GM18508 (cell line): ENCODE results near the gene XYLB.

Source experiments
- ATAC-seq: cut with Tn5 transposase; IDR thresholded peaks from one replicate; pipeline ENCODE4 v1.9.1; 2021; ENCODE audit warnings: moderate number of reproducible peaks; ENCODE audit not compliant: insufficient read depth, unreplicated experiment

Gene XYLB

GRCh38 chr3:38446085-38446686 lies 99.6 kb downstream of the XYLB start:
- no peak for ATAC-seq

- no peak for ATAC-seq
Measured at GRCh38 chr3:38446812-38447211, 100.2 kb downstream of the XYLB start.

GRCh38 chr3:38450853-38451252 lies 104.3 kb downstream of the XYLB start:
- no peak for ATAC-seq

GRCh38 chr3:38453075-38453912 lies 106.7 kb downstream of the XYLB start, which contains the start of gene ACVR2B:
TSS of gene ACVR2B (plus strand) at chr3:38453890. CDS start at chr3:38454323, 433 bp downstream.
- ATAC-seq, result no peak

DNA sequence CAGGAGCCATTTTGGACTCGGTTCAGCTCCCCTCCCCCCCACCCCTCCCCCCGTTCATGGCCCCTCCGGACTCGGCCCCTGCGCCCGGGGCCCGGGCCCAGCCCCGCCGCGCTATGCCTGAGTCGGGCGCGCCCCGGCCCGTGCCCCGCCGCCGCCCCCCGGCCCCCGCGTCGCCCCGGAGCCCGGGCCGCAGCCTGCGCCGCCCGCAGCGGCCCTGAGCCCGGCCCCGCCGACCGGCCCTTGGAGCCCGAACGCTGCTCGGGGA lies 107.3 kb downstream of the XYLB start:
- no peak for ATAC-seq

DNA sequence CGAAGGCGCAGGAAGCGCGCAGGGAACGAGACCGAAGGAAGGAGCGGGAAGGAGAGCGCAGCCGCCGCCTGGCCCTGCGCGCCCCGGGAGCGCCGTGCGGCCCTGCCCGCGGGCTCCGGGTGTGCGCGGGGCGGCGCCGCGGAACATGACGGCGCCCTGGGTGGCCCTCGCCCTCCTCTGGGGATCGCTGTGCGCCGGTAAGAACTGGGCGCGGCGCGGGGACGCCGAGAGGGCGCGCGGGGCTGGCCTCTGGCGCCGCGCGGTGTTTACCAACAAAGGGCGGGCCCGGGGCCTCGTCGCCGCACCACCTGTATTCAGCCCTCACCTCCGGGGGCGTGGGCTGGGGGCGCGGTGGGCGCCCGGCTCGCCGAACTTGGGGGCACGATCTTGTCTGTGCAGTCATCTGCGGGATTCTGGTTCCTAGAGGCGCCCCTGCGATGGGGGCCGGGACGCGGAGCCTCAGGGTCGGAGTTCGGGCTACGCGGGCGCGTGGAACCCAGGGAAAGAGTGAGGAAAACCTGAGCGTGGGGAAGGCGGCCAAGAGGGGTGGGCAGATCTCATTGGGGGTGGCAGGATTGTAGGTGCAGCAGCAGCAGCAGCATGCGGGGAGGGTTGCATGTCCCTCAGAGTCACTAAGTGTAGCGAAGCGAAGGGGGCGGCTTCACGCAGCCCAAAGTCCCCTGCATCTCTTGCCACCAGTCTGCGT lies 107.7 kb downstream of the XYLB start:
- no peak for ATAC-seq

DNA sequence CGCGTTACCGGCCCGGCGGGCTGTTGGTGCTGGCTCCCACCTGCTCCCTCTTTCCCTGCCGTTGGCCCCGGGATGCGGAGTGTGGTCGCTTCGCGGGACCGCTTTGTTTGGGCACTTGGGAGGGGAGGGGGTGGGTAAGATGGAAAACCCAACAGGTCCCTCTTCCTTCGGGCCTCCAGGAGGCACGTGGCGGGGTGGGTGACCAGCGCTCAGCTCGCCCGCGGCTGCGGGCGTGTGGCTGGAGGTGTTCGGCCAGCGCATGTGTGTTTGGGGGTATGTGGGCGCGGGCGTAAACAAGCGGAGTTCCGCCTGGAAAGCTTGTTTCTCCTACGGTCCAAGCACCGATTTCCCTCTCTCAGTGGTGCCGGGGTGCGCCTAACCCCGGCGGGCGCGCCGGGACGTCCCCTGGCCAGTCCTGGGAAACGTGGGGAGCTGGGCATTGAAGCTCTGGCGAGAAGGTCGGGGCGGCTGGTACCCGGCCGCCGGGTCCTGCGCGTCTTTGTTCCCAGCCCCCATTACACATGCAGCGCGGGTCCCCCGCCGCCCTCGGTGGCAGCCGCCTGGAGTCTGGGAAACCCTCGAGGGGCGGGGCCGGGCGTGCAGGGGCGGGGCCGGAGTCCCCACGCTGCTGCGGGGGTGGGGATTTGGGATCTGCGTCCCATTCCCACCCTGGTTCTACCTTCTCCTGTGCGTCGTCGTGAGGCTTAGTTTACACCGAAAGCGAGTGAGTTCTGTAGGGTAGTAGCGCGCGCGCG lies 108.5 kb downstream of the XYLB start:
- no peak for ATAC-seq

GRCh38 chr3:38455639-38456430 lies 109.2 kb downstream of the XYLB start:
- ATAC-seq, result no peak

GRCh38 chr3:38457111-38458003 lies 110.8 kb downstream of the XYLB start:
- no peak for ATAC-seq

GRCh38 chr3:38458796-38459498 lies 112.4 kb downstream of the XYLB start:
- no peak for ATAC-seq

DNA sequence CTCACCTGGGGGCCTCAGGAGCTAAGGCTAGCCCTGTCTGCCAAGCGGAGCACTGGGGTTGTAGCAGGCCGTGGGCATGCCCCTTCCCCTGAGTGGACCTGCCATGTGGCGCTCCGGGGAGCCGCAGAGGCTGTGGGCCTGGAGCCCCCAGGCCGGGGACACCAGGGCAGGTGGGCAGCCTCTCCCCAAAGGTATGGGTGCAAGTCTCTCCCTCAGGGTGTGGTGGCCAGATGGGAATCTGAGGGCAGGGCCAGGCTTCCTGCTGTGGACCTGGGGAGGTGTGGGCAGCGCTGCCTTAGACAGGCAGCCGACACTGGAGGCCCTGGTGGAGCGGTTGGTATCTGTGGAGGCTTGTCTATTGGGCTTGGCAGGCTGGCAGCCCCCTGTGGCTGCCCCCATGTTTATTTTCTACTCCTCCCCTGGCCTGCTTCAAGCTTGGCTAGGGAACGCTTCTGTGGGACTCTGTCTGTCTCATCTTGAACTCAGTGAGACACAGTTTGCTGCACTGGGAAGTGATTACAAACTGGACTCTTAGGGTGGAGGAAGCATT lies 113.0 kb downstream of the XYLB start:
- no peak for ATAC-seq

DNA sequence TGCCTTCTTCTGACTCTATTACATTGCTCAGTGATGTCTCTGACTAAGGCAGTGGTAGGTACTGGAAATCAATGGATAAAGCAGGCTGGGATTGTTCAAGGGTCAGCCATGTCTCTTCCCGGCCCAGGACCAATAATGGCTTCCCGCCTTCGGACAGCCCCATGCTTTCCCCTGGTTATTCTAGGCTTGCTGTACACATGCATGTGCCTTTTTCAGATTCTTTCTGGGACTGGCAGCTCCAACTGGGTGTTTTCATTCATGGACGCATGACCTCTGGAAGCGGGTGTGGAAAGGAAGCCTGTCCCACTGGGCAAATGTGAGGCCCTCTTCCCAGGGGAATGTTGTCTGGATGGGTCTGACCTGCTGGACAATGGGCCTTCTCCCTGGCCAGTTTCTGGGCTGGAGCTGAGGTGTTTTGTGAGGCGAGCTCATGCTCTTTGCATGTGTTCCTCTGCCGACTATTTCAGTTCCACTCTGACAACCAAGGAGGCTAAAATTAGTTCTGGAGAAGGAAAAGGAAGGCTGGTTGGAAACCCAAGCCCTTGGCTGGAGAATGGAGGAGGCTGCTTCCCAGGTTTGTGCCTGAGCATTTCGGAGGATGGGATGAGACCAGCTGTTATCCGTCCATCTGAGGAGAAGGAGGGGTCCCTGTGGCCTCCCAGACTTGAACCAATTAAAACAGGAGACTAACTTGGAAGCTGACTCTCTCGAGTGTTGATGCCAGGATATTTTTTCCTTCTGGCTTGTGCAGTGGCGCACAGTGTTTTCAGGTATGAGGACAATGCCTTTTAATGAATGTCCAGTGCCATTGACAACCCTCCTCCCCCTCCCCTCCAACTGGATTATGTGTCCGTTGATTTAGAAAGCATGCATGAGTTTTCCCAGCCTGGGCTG lies 114.0 kb downstream of the XYLB start:
- ATAC-seq, result no peak
